NB4 (cell line): ENCODE results near the gene NTN1.
"Not testable (repeated sequence)": the region's sequence is repeated elsewhere in the genome, so short reads cannot be mapped to it uniquely, and the experiment has no call there.

Experiments used
- DNase-seq: peaks from one replicate; pipeline ENCODE4 v3.0.0; 2010; ENCODE audit warnings: low read depth
- H3K4me3 ChIP-seq: one replicate; pipeline ENCODE4 v1.5.1; 2011; ENCODE audit warnings: mild to moderate bottlenecking, low read depth, low read length, moderate library complexity
- CTCF ChIP-seq: IDR thresholded peaks from one replicate; pipeline ENCODE4 v1.5.1; 2012; ENCODE audit warnings: low read depth, low read length
- MAX ChIP-seq: IDR thresholded peaks from 2 replicates; pipeline ENCODE4 v1.6.1; 2011; ENCODE audit warnings: low read depth, low read length
- MYC ChIP-seq: IDR thresholded peaks from 2 replicates; pipeline ENCODE4 v1.6.1; 2011; ENCODE audit warnings: low read depth, low read length
- POLR2A ChIP-seq: IDR thresholded peaks from 2 replicates; pipeline ENCODE4 v1.6.1; 2011; ENCODE audit warnings: mild to moderate bottlenecking; ENCODE audit not compliant: insufficient read length; ENCODE audit errors: extremely low read depth

The NTN1 gene

GRCh38 chr17:9105068-9105868 lies 84.0 kb downstream of the NTN1 start:
- no peak for DNase-seq
- H3K4me3 ChIP-seq, result no peak overlapping the region
- no peak for TF ChIP-seq CTCF
- TF ChIP-seq MYC, result no peak
- no peak for TF ChIP-seq POLR2A
- TF ChIP-seq MAX, result no peak

- DNase-seq, H3K4me3 ChIP-seq: not testable (repeated sequence)
These were observed 85.0 kb downstream of the NTN1 start for GRCh38 chr17:9106278-9106677.

- TF ChIP-seq POLR2A, result no peak
- no peak for TF ChIP-seq CTCF
- no peak for TF ChIP-seq MAX
- TF ChIP-seq MYC, result no peak
- no peak overlapping the region for H3K4me3 ChIP-seq
- DNase-seq, result no peak
These were observed 86.2 kb downstream of the NTN1 start for GRCh38 chr17:9107527-9107926.

- peak; percentile 48 for DNase-seq
- no peak for TF ChIP-seq CTCF
- no peak for TF ChIP-seq MYC
- TF ChIP-seq MAX, result no peak
- TF ChIP-seq POLR2A, result no peak
- no peak overlapping the region for H3K4me3 ChIP-seq
These were observed 86.8 kb downstream of the NTN1 start for GRCh38 chr17:9108146-9108545.

- no peak for DNase-seq
- no peak for TF ChIP-seq POLR2A
- no peak for TF ChIP-seq CTCF
- no peak for TF ChIP-seq MYC
- no peak for TF ChIP-seq MAX
- H3K4me3 ChIP-seq, result no peak overlapping the region
These were observed 88.6 kb downstream of the NTN1 start for GRCh38 chr17:9109933-9110332.

- no peak for DNase-seq
- no peak overlapping the region for H3K4me3 ChIP-seq
- TF ChIP-seq MAX, result no peak
- no peak for TF ChIP-seq MYC
- TF ChIP-seq CTCF, result no peak
- no peak for TF ChIP-seq POLR2A
These were observed 89.2 kb downstream of the NTN1 start for GRCh38 chr17:9110501-9110900.
